Small intestine (tissue), 7 donors: Measurements from ENCODE around the gene ANAPC5. TPM values are rescaled to one million over a fixed set of nuclear protein-coding genes. Genes with fewer than 3 reads are reported as not detected.
"Not testable (repeated sequence)": the region's sequence is repeated elsewhere in the genome, so short reads cannot be mapped to it uniquely, and the experiment has no call there.

ENCODE experiments used
- DNase-seq, 2 donors: peaks; one replicate each; pipeline versions ENCODE4 v3.0.0 to v3.0.0-alpha.2; 2013
- FAIRE-seq: peaks from 2 replicates; lab custom pipeline; 2012; peaks lifted over from hg19 to GRCh38; lab: Jason Lieb, UNC
- H3K27ac ChIP-seq, 3 donors: one replicate each; pipeline ENCODE4 v1.5.1; 2013; ENCODE audit warnings: low read length in 2 of 3, mild to moderate bottlenecking in 2 of 3, control low read depth in 1 of 3, inconsistent platforms in 1 of 3, low read depth in 1 of 3, moderate library complexity in 1 of 3
- H3K27me3 ChIP-seq, 3 donors: one replicate each; pipeline ENCODE4 v1.6.1; 2013; ENCODE audit warnings: low read length in 3 of 3, inconsistent platforms in 1 of 3; ENCODE audit not compliant: control insufficient read depth in 3 of 3, insufficient read depth in 3 of 3
- H3K36me3 ChIP-seq, 3 donors: one replicate each; pipeline ENCODE4 v1.6.1; 2013; ENCODE audit warnings: low read length in 3 of 3, inconsistent platforms in 1 of 3, low read depth in 1 of 3, mild to moderate bottlenecking in 1 of 3, moderate library complexity in 1 of 3; ENCODE audit not compliant: control insufficient read depth in 3 of 3, insufficient read depth in 2 of 3
- H3K4me1 ChIP-seq, 3 donors: one replicate each; pipeline ENCODE4 v1.6.1; 2013; ENCODE audit warnings: low read length in 2 of 3, inconsistent platforms in 1 of 3, low read depth in 1 of 3, mild to moderate bottlenecking in 1 of 3, moderate library complexity in 1 of 3; ENCODE audit not compliant: control insufficient read depth in 3 of 3, insufficient read depth in 2 of 3
- H3K4me3 ChIP-seq, 3 donors: one replicate each; pipeline ENCODE4 v1.5.1; 2013; ENCODE audit warnings: low read length in 3 of 3, control low read depth in 1 of 3, inconsistent platforms in 1 of 3, low read depth in 1 of 3, mild to moderate bottlenecking in 1 of 3, moderate library complexity in 1 of 3
- H3K9me3 ChIP-seq, 2 donors: one replicate each; pipeline ENCODE4 v1.6.1; 2013; ENCODE audit warnings: low read depth in 1 of 2, low read length in 1 of 2; ENCODE audit not compliant: control insufficient read depth in 2 of 2, insufficient read depth in 1 of 2
- WGBS, 3 donors: extraction: QIAGEN DNeasy Blood & Tissue Kit; methylation state at CpG; one replicate each; pipeline ENCODE4 v1.1.7; 2013; 5-methylcytosine and 5-hydroxymethylcytosine counted together
- polyA plus RNA-seq, 4 donors: library from polyadenylated mRNA; stranded (reverse) in 3 of 4; unstranded in 1 of 4; fragments of 200-250 nt in 3 of 4; fragments of 120-200 nt in 1 of 4; gene quantifications; one replicate each; pipeline versions ENCODE4 v1.2.1 to v1.2.3, GENCODE V29; 2013
- donor health status: healthy with polysubstance abuse.
- donor health status: control.
- donor health status: control.
- donor health status: Bipolar disorder and iron deficiency.
- donor health status: healthy.

The ANAPC5 gene
- polyA plus RNA-seq, 4 donors, result 65.4 to 135 (median 79.4) TPM

- DNase-seq, H3K4me3 ChIP-seq, H3K4me1 ChIP-seq, H3K27ac ChIP-seq, H3K36me3 ChIP-seq, H3K9me3 ChIP-seq, FAIRE-seq, H3K27me3 ChIP-seq: not testable (repeated sequence)
- 91 to 94% (median 93%) methylated on average over 14 of the region's 14 CpGs for WGBS, 3 donors
Observed at GRCh38 chr12:121374945-121375584, 22.9 kb upstream of the ANAPC5 start.

DNA sequence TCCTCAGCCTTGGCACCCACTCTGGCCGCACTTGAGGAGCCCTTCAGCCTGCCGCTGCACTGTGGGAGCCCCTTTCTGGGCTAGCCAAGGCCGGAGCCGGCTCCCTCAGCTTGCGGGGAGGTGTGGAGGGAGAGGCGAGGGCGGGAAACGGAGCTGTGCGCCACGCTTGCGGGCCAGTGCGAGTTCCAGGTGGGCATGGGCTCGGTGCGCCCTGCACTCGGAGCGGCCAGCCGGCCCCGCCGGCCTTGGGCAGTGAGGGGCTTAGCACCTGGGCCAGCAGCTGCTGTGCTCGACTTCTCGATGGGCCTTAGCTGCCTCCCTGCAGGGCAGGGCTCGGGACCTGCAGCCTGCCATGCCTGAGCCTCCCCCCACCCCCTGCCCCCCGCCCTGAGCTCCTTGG lies 22.1 kb upstream of the ANAPC5 start:
- not testable (repeated sequence) for H3K27ac ChIP-seq, DNase-seq, H3K9me3 ChIP-seq, H3K27me3 ChIP-seq, H3K36me3 ChIP-seq, H3K4me1 ChIP-seq, FAIRE-seq, H3K4me3 ChIP-seq
- WGBS, 3 donors, result 91 to 97% (median 93%) methylated on average over 6 to 23 of the region's 23 CpGs

GRCh38 chr12:121373755-121374154 lies 21.5 kb upstream of the ANAPC5 start:
- DNase-seq (no peak), FAIRE-seq (no peak)
- Histone ChIP-seq H3K27ac (no peak overlapping the region), H3K4me1 (peaks cover 0 to 9% (median 0%) of the 10 kb centered on the region in 3 donors), H3K27me3 (no peaks in the 10 kb centered on the region), H3K9me3 (no peaks in the 10 kb centered on the region), H3K4me3 (no peak overlapping the region), H3K36me3 (no peaks in the 10 kb centered on the region)
- 80 to 88% (median 85%) methylated on average over 6 of the region's 6 CpGs for WGBS, 3 donors

- H3K27me3 ChIP-seq, result no peaks in the 10 kb centered on the region
- H3K36me3 ChIP-seq, result no peaks in the 10 kb centered on the region
- H3K4me1 ChIP-seq, result no peaks in the 10 kb centered on the region
- FAIRE-seq, result no peak
- H3K4me3 ChIP-seq, result no peak overlapping the region
- no peak overlapping the region for H3K27ac ChIP-seq
- no peaks in the 10 kb centered on the region for H3K9me3 ChIP-seq
- DNase-seq, result no peak
- WGBS, 3 donors, result 73 to 80% (median 80%) methylated on average over 6 of the region's 6 CpGs
Observed at GRCh38 chr12:121371404-121371803, 19.2 kb upstream of the ANAPC5 start.

DNA sequence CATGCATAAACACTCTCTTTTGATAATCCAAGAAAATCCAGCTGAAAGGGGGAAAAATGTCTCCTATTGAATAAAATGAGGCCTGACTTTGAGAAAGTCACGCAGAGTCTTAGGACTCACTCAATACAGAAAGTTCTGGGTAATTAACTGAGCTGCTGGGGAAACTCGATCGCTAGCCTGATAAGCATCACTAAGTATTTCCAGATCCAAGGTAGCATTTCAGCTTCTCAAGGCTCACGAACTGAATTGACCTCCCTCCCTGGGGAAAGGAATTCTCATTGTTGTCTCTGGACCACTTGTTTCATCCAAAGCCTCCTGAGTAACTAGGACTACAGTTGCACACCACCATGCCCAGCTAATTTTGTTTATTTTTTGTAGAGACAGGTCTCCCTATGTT lies 13.8 kb upstream of the ANAPC5 start:
- WGBS, 3 donors, result 57 to 69% (median 65%) methylated on average over 4 of the region's 4 CpGs
- FAIRE-seq (no peak), DNase-seq (no peak)
- H3K4me3 ChIP-seq, result no peak overlapping the region
- no peaks in the 10 kb centered on the region for H3K4me1 ChIP-seq
- no peaks in the 10 kb centered on the region for H3K36me3 ChIP-seq
- H3K27me3 ChIP-seq, result no peaks in the 10 kb centered on the region
- H3K27ac ChIP-seq, result no peak overlapping the region
- no peaks in the 10 kb centered on the region for H3K9me3 ChIP-seq

DNA sequence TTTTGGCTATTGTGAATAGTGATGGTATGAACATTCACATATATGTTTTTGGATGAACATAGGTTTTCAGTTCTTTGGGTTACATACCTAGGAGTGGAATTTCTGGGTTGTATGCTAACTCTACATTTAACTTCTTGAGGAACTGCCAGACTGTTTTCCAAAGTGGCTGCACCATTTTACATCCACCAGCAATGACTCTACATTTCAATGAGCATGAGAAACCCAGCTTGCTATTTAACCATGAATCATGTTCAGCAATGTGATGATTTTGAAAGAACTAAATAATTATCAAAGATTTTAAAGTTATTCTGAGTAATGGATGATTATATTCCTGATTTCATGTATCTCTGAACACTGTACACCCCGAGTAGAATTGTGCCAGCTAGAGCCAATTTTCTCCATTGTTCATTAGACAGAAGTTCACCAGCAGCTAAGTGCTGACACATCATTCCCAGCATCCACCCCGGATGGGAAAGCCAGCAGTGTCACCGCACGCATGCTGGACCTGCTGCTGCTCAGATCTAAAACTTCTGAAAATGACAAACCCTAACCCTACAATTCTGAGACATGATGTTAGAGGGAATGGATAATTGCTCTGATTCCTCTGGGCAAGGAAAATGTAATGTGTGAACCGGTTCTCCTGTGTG lies 13.3 kb upstream of the ANAPC5 start:
- Histone ChIP-seq H3K36me3 (no peaks in the 10 kb centered on the region), H3K27ac (no peak overlapping the region), H3K4me1 (no peaks in the 10 kb centered on the region), H3K27me3 (no peaks in the 10 kb centered on the region), H3K4me3 (no peak overlapping the region), H3K9me3 (no peaks in the 10 kb centered on the region)
- no peak for DNase-seq
- WGBS, 3 donors, result 68 to 78% (median 74%) methylated on average over 5 of the region's 5 CpGs
- no peak for FAIRE-seq

DNA sequence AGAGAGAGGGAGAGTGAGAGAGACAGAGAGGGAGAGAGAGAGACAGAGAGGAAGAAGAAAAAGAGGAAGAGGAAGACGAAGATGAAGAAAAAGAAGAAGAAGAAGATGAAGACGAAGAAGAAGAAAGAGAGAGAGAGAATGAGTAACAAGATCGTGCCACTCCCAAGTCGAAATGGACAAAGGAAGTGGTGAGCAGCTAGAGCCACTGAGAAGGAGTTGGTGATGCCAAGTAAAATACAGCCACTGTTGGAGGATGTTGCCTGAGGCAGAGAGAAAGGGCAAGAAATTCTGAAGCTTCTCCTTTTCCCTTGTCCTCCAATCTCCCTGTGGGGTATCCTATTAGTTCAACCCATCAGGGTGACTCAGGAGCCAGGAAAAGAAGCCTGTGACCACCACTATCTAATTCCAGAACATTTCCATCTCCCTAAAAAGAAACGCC lies 12.5 kb upstream of the ANAPC5 start:
- Histone ChIP-seq H3K9me3 (no peaks in the 10 kb centered on the region), H3K27me3 (no peaks in the 10 kb centered on the region), H3K27ac (no peak overlapping the region), H3K4me1 (no peaks in the 10 kb centered on the region), H3K36me3 (no peaks in the 10 kb centered on the region), H3K4me3 (no peak overlapping the region)
- 64 to 77% (median 73%) methylated on average over 5 of the region's 5 CpGs for WGBS, 3 donors
- no peak for FAIRE-seq
- no peak for DNase-seq

GRCh38 chr12:121358073-121358472 lies 5.9 kb upstream of the ANAPC5 start:
- 15 to 49% (median 28%) methylated on average over 3 of the region's 3 CpGs for WGBS, 3 donors
- Histone ChIP-seq H3K4me1 (peaks cover 0 to 8% (median 0%) of the 10 kb centered on the region in 3 donors), H3K4me3 (no peak overlapping the region), H3K27me3 (no peaks in the 10 kb centered on the region), H3K36me3 (no peaks in the 10 kb centered on the region), H3K27ac (no peak overlapping the region), H3K9me3 (no peaks in the 10 kb centered on the region)
- DNase-seq (peak; percentile 59 to 62), FAIRE-seq (no peak)
